HCT116 (cell line): ENCODE data around the gene TPRG1L. TPM values are rescaled to one million over a fixed set of nuclear protein-coding genes. Genes with fewer than 3 reads are reported as not detected.

Experiments
- ATAC-seq: fragments of 200-7000 bp; cut with Tn5 transposase; 2 replicates; pipeline ENCODE4 v1.9.1; 2020; ENCODE audit warnings: mild to moderate bottlenecking, moderate library complexity
- BruUV-seq: library from RNA; stranded (reverse); fragments of 400-500 nt; replicated peaks from 2 replicates; lab custom pipeline; 2021; lab: Mats Ljungman, UMichigan
- CTCF ChIA-PET: fragments of 300-600 bp; sonication (Branson Sonifier 250); formaldehyde crosslinking; loops from one replicate; lab custom pipeline; 2021; ENCODE audit warnings: antibody characterized with exemption; lab: Charles Lee
- POLR2A ChIA-PET: fragments of 300-600, 350-600 bp; sonication (Branson Sonifier 250); formaldehyde crosslinking; loops from one replicate; lab custom pipeline; 2021; ENCODE audit warnings: antibody characterized with exemption; lab: Charles Lee
- RAD21 ChIA-PET, 2 experiments: fragments of 300-600 bp; sonication (Branson Sonifier 250); formaldehyde crosslinking; loops; one replicate each; lab custom pipeline; 2023; ENCODE audit warnings: low total read pairs in 2 of 2; ENCODE audit not compliant: uncharacterized antibody in 2 of 2, unreplicated experiment in 2 of 2, low non-redundant PET in 1 of 2; lab: Charles Lee
- DNase-seq: peaks from one replicate; pipeline ENCODE4 v3.0.0-alpha.2; 2010; ENCODE audit warnings: low read depth, low spot score
- H2AFZ ChIP-seq: fragments of 200-600 bp; shearing (Covaris generic), sonication (generic); 2 replicates; pipeline ENCODE4 v1.6.1; 2017; ENCODE audit warnings: low read depth, mixed run types, mixed read lengths, antibody characterized with exemption, low read length; ENCODE audit not compliant: poor library complexity, severe bottlenecking
- H3K27ac ChIP-seq: 2 replicates; pipeline ENCODE4 v1.5.1; 2012; ENCODE audit warnings: low read depth, low read length
- H3K27me3 ChIP-seq: fragments of 200-600 bp; sonication (generic); 2 replicates; pipeline ENCODE4 v1.6.1; 2016; ENCODE audit warnings: mixed run types, low read length, mixed read lengths; ENCODE audit not compliant: insufficient read depth
- H3K36me3 ChIP-seq, 2 experiments: fragments of 200-500 bp in 1 of 2; fragments of 200-600 bp in 1 of 2; sonication (Bioruptor generic) in 1 of 2; sonication (generic) in 1 of 2; 2 replicates each; pipeline versions ENCODE4 v1.5.1 to v1.6.1; 2014 to 2016; ENCODE audit warnings: low read length in 2 of 2, inconsistent platforms in 1 of 2, mixed read lengths in 1 of 2, mixed run types in 1 of 2; ENCODE audit not compliant: insufficient read depth in 2 of 2, control insufficient read depth in 1 of 2
- H3K4me1 ChIP-seq, 2 experiments: fragments of 200-600 bp in 1 of 2; sonication (generic) in 1 of 2; 2 replicates each; pipeline versions ENCODE4 v1.5.1 to v1.6.1; 2012 to 2017; ENCODE audit warnings: low read length in 2 of 2, inconsistent platforms in 1 of 2, mild to moderate bottlenecking in 1 of 2, mixed read lengths in 1 of 2, mixed run types in 1 of 2, moderate library complexity in 1 of 2; ENCODE audit not compliant: insufficient read depth in 2 of 2, control insufficient read depth in 1 of 2
- H3K4me2 ChIP-seq: fragments of 200-600 bp; sonication (generic); 2 replicates; pipeline ENCODE4 v1.6.1; 2017; ENCODE audit warnings: mixed run types, low read length, mixed read lengths
- H3K4me3 ChIP-seq, 2 experiments: fragments of 200-600 bp in 1 of 2; sonication (generic) in 1 of 2; replicated peaks in 1 of 2; 2 replicates each; pipeline ENCODE4 v1.5.1; 2011 to 2016; ENCODE audit warnings: low read length in 2 of 2, control low read depth in 1 of 2, low read depth in 1 of 2, mild to moderate bottlenecking in 1 of 2, mixed read lengths in 1 of 2, mixed run types in 1 of 2
- H3K79me2 ChIP-seq: fragments of 200-600 bp; sonication (generic); 2 replicates; pipeline ENCODE4 v1.6.1; 2017; ENCODE audit warnings: mild to moderate bottlenecking, mixed run types, low read length, moderate library complexity, mixed read lengths; ENCODE audit not compliant: insufficient read depth
- H3K9ac ChIP-seq: fragments of 200-600 bp; sonication (generic); 2 replicates; pipeline ENCODE4 v1.6.1; 2016; ENCODE audit warnings: low read length, mixed read lengths
- H3K9me2 ChIP-seq: fragments of 200-600 bp; sonication (generic), shearing (Covaris generic); 2 replicates; pipeline ENCODE4 v1.6.1; 2017; ENCODE audit warnings: mixed run types, mild to moderate bottlenecking, moderate library complexity; ENCODE audit not compliant: insufficient read depth
- H3K9me3 ChIP-seq, 2 experiments: fragments of 200-500 bp in 1 of 2; fragments of 200-600 bp in 1 of 2; sonication (Bioruptor generic) in 1 of 2; sonication (generic) in 1 of 2; 2 replicates each; pipeline ENCODE4 v1.6.1; 2014 to 2017; ENCODE audit warnings: low read length in 2 of 2, mixed read lengths in 2 of 2, inconsistent platforms in 1 of 2, low read depth in 1 of 2, mild to moderate bottlenecking in 1 of 2, mixed run types in 1 of 2, moderate library complexity in 1 of 2; ENCODE audit not compliant: control insufficient read depth in 1 of 2, insufficient read depth in 1 of 2
- H4K20me1 ChIP-seq: fragments of 200-600 bp; sonication (generic), shearing (Covaris generic); 2 replicates; pipeline ENCODE4 v1.6.1; 2017; ENCODE audit warnings: mixed run types, mild to moderate bottlenecking, moderate library complexity; ENCODE audit not compliant: insufficient read depth
- CBX3 ChIP-seq: IDR thresholded peaks from 2 replicates; pipeline ENCODE4 v1.6.1; 2012; ENCODE audit warnings: low read depth
- EZH2 ChIP-seq: fragments of 200-600 bp; sonication (generic); IDR thresholded peaks from 2 replicates; pipeline ENCODE4 v1.6.1; 2017; ENCODE audit warnings: antibody characterized with exemption, mixed run types
- FOSL1 ChIP-seq: IDR thresholded peaks from 2 replicates; pipeline ENCODE4 v1.6.1; 2012; ENCODE audit warnings: low read depth
- JUND ChIP-seq: IDR thresholded peaks from 2 replicates; pipeline ENCODE4 v1.6.1; 2012
- MAX ChIP-seq: IDR thresholded peaks from 2 replicates; pipeline ENCODE4 v1.6.1; 2012
- POLR2A ChIP-seq: IDR thresholded peaks from 2 replicates; pipeline ENCODE4 v1.7.0; 2011; ENCODE audit warnings: borderline replicate concordance; ENCODE audit not compliant: insufficient read depth, insufficient read length; ENCODE audit errors: extremely low read depth
- POLR2AphosphoS5 ChIP-seq: IDR thresholded peaks from 2 replicates; pipeline ENCODE4 v1.6.1; 2011; ENCODE audit warnings: mild to moderate bottlenecking, low read depth, low read length, moderate library complexity
- RAD21 ChIP-seq: IDR thresholded peaks from 2 replicates; pipeline ENCODE4 v1.6.1; 2012; ENCODE audit warnings: low read depth, mild to moderate bottlenecking
- SP1 ChIP-seq: IDR thresholded peaks from 2 replicates; pipeline ENCODE4 v1.6.1; 2012; ENCODE audit warnings: low read depth
- YY1 ChIP-seq: IDR thresholded peaks from 2 replicates; pipeline ENCODE4 v1.6.1; 2011; ENCODE audit warnings: low read length, low read depth, moderate library complexity, mild to moderate bottlenecking; ENCODE audit not compliant: insufficient replicate concordance; ENCODE audit errors: extremely low read depth
- ZNF274 ChIP-seq: fragments of 200-500 bp; sonication (Bioruptor generic); IDR thresholded peaks from 2 replicates; pipeline ENCODE4 v1.6.1; 2014; ENCODE audit warnings: mild to moderate bottlenecking, low read depth, low read length, inconsistent platforms
- intact Hi-C: fragments of 100-400 bp; cut with micrococcal nuclease; formaldehyde crosslinking; loops from 2 replicates; pipeline ENCODE4 v1.10.0; 2022
- total RNA-seq: library from RNA; stranded (reverse); gene quantifications from one replicate; pipeline ENCODE4 v1.2.1, GENCODE V29; 2021; ENCODE audit not compliant: unreplicated experiment

Gene TPRG1L
- total RNA-seq, 1 experiment from 2014 or later = 25.6 TPM

DNA sequence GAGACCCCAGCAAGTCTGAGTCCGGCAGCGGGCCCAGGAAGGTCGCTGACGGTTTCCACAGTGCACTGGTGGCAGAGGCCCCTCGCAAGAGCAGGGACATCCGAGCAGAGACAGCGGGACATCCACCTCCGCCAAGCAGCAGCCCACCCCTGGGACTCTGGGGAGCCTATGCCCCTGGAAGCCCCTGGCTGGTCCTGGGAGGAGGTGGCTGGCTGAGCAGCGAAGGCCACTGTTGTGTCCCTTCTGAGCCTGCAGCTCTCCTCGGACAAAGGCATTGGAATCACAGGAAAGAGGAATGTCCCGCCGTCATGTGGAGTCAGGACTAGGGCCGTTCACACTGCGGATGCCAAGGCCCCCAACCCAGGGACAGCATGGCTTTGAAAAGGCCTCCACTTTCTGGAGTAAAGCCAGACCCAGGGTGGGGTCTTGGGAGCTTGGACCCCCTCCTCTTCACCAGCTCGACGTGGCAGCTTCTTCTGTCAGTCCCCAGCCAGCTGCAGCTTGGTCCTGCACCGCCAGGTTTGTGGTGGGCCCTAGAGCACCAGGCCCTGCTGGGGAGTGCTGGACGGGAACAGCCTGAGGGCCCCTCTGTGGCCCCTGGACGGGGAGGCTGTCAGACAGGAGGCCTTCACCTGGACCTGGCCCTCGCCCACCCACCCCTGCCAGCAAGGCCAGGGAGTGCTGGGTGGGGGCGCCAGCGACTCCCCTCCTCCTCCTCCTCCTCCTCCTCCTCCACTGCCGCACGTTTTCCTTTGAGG, 14.9 kb upstream of the TPRG1L start (continued):
- TF ChIP-seq POLR2A (no peak), POLR2AphosphoS5 (no peak), FOSL1 (no peak), RAD21 (no peak), SP1 (no peak), CBX3 (no peak), ZNF274 (no peak), EZH2 (no peak), YY1 (no peak)

DNA sequence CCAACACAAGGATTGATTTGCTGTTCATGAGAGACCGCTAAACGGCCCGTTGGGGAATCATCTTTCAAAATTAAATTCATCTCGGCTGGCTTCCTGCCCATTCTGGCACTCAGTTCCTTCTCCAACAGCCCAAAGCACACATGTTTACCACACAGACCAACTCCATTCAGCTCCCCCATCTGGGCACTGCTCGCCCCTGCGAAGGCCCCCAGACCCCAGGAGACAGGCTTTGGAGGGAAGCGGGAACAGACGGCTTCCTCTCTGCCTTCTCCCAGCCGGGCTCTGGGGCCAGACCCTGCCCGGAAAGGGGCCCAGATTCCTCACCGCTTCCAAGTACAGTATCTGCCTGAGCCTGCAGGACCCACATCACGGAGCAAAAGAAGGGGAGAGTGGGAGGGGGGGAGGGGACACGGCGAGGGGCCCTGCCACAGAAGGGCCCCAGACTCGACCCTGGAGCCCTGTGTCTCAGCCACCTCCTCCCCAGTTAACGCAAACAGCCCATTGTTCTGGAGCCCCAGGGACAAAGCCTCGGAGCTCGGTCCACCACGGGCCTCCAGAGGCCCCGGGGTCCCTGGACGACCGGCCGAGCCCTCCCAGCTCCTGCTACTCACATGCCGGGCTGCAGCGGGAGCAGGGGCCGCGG, 14.2 kb upstream of the TPRG1L start:
- ChIA-PET POLR2A (no interaction called here), CTCF (no interaction called here), RAD21 (no interaction called here)
- Histone ChIP-seq H3K27ac (peak overlapping the region; percentile 62; the same call in 1 of the 2 replicates), H3K4me3 (peak overlapping the region; percentile 58 to 72), H3K27me3 (no peaks in the 10 kb centered on the region), H3K9ac (peak overlapping the region; percentile 73), H3K9me3 (no peaks in the 10 kb centered on the region), H3K9me2 (no peaks in the 10 kb centered on the region), H3K36me3 (no peaks in the 10 kb centered on the region), H3K79me2 (no peaks in the 10 kb centered on the region), H3K4me1 (peaks cover 39 to 51% of the 10 kb centered on the region in 2 experiments), H4K20me1 (no peaks in the 10 kb centered on the region), H2AFZ (no peak overlapping the region), H3K4me2 (peak overlapping the region; percentile 98)
- BruUV-seq = no TSS peak
- TF ChIP-seq RAD21 (no peak), JUND (no peak), SP1 (no peak), POLR2A (no peak), MAX (no peak)
- ATAC-seq (peak; percentile 9), DNase-seq (no peak)
- intact Hi-C loops = loop anchor here (1.0 kb wide), 1 partner anchor 22 kb away; no protein-coding TSS in a partner anchor
